Effector memory CD4-positive, alpha-beta T cell (primary cell): ENCODE data around the gene TRIM38.
"Not testable (repeated sequence)": the region's sequence is repeated elsewhere in the genome, so short reads cannot be mapped to it uniquely, and the experiment has no call there.

ENCODE experiments used
- DNase-seq, 3 donors: peaks; one replicate each; pipeline ENCODE4 v3.0.0-alpha.2; 2020
- H3K27ac ChIP-seq: 2 replicates; pipeline ENCODE4 v1.7.0; 2013; ENCODE audit warnings: mild to moderate bottlenecking, low read length, moderate library complexity; ENCODE audit not compliant: insufficient read depth, poor library complexity, severe bottlenecking
- H3K27me3 ChIP-seq: replicated peaks from 2 replicates; pipeline ENCODE4 v1.7.0; 2013; ENCODE audit warnings: mild to moderate bottlenecking, low read length; ENCODE audit not compliant: insufficient read depth, control insufficient read depth, poor library complexity, severe bottlenecking
- H3K36me3 ChIP-seq: 2 replicates; pipeline ENCODE4 v1.7.0; 2013; ENCODE audit warnings: mild to moderate bottlenecking, low read length, moderate library complexity; ENCODE audit not compliant: control insufficient read depth, insufficient read depth
- H3K4me1 ChIP-seq: 2 replicates; pipeline ENCODE4 v1.7.0; 2013; ENCODE audit warnings: low read length, mild to moderate bottlenecking; ENCODE audit not compliant: control insufficient read depth, insufficient read depth, poor library complexity, severe bottlenecking
- H3K4me3 ChIP-seq: 2 replicates; pipeline ENCODE4 v1.7.0; 2013; ENCODE audit warnings: low read length, low read depth, mild to moderate bottlenecking; ENCODE audit not compliant: insufficient read depth, poor library complexity, severe bottlenecking
- H3K9me3 ChIP-seq: 2 replicates; pipeline ENCODE4 v1.7.0; 2013; ENCODE audit warnings: mild to moderate bottlenecking, low read length, moderate library complexity; ENCODE audit not compliant: control insufficient read depth

Gene TRIM38

GRCh38 chr6:26003102-26003694 is 40.6 kb downstream of the TRIM38 start:
- H3K27me3 ChIP-seq: no peaks in the 10 kb centered on the region
- H3K4me1 ChIP-seq: no peaks in the 10 kb centered on the region
- no peaks in the 10 kb centered on the region for H3K9me3 ChIP-seq
- DNase-seq: peak in 1 of 3 donors; percentile 14
- H3K36me3 ChIP-seq: no peaks in the 10 kb centered on the region
- H3K27ac ChIP-seq: no peak overlapping the region
- no peak overlapping the region for H3K4me3 ChIP-seq

GRCh38 chr6:26006086-26006939 is 43.7 kb downstream of the TRIM38 start:
- Histone ChIP-seq H3K36me3 (no peaks in the 10 kb centered on the region), H3K27me3 (no peaks in the 10 kb centered on the region), H3K9me3 (no peaks in the 10 kb centered on the region), H3K4me1 (no peaks in the 10 kb centered on the region), H3K27ac (no peak overlapping the region), H3K4me3 (no peak overlapping the region)
- DNase-seq: no peak

- not testable (repeated sequence) for H3K36me3 ChIP-seq, H3K4me3 ChIP-seq, DNase-seq, H3K27me3 ChIP-seq, H3K4me1 ChIP-seq, H3K27ac ChIP-seq, H3K9me3 ChIP-seq
Observed at GRCh38 chr6:26006940-26007305, 44.3 kb downstream of the TRIM38 start.

GRCh38 chr6:26008470-26008869 is 45.9 kb downstream of the TRIM38 start:
- Histone ChIP-seq H3K36me3 (no peaks in the 10 kb centered on the region), H3K4me1 (no peaks in the 10 kb centered on the region), H3K27me3 (no peaks in the 10 kb centered on the region), H3K4me3 (no peak overlapping the region), H3K27ac (no peak overlapping the region), H3K9me3 (no peaks in the 10 kb centered on the region)
- DNase-seq: no peak

- Histone ChIP-seq H3K27ac (no peak overlapping the region), H3K27me3 (no peaks in the 10 kb centered on the region), H3K36me3 (no peaks in the 10 kb centered on the region), H3K4me1 (no peaks in the 10 kb centered on the region), H3K9me3 (no peaks in the 10 kb centered on the region), H3K4me3 (no peak overlapping the region)
- no peak for DNase-seq
Observed at GRCh38 chr6:26009817-26010216, 47.2 kb downstream of the TRIM38 start.

- H3K27me3 ChIP-seq: no peaks in the 10 kb centered on the region
- no peaks in the 10 kb centered on the region for H3K4me1 ChIP-seq
- no peak for DNase-seq
- H3K36me3 ChIP-seq: no peaks in the 10 kb centered on the region
- H3K4me3 ChIP-seq: no peak overlapping the region
- no peaks in the 10 kb centered on the region for H3K9me3 ChIP-seq
- H3K27ac ChIP-seq: no peak overlapping the region
Observed at GRCh38 chr6:26012061-26012460, 49.5 kb downstream of the TRIM38 start.

GRCh38 chr6:26014386-26014785 is 51.8 kb downstream of the TRIM38 start:
- H3K9me3 ChIP-seq, DNase-seq, H3K4me1 ChIP-seq, H3K27ac ChIP-seq, H3K4me3 ChIP-seq, H3K36me3 ChIP-seq, H3K27me3 ChIP-seq: not testable (repeated sequence)

- Histone ChIP-seq H3K4me1 (peaks cover 5% of the 10 kb centered on the region), H3K36me3 (no peaks in the 10 kb centered on the region), H3K9me3 (no peaks in the 10 kb centered on the region), H3K27ac (no peak overlapping the region), H3K4me3 (peak overlapping the region; percentile 23), H3K27me3 (no peaks in the 10 kb centered on the region)
- no peak for DNase-seq
Observed at GRCh38 chr6:26016245-26016962, 53.8 kb downstream of the TRIM38 start.

GRCh38 chr6:26016963-26017631 is 54.5 kb downstream of the TRIM38 start:
- peak overlapping the region; percentile 47 for H3K27ac ChIP-seq
- H3K27me3 ChIP-seq: no peaks in the 10 kb centered on the region
- no peaks in the 10 kb centered on the region for H3K36me3 ChIP-seq
- no peaks in the 10 kb centered on the region for H3K9me3 ChIP-seq
- no peak for DNase-seq
- H3K4me3 ChIP-seq: peak overlapping the region; percentile 23
- peaks cover 5% of the 10 kb centered on the region for H3K4me1 ChIP-seq
